ENCODE measurements around the gene FKBP3.

Gene FKBP3

GRCh38 chr14:45084946-45085346, 49.3 kb downstream of the FKBP3 start:
- TF ChIP-seq USF1 (IDR thresholded peaks at IDR 0.05) = no peak
- no peak for TF ChIP-seq YY1 (IDR thresholded peaks at IDR 0.05; ENCODE audit: low read depth)
- TF ChIP-seq RAD21 (IDR thresholded peaks at IDR 0.05; ENCODE audit: low read depth) = no peak
- no peak for TF ChIP-seq TEAD4 (IDR thresholded peaks at IDR 0.05)
- TF ChIP-seq MAX (IDR thresholded peaks at IDR 0.05) = no peak
- no peak for TF ChIP-seq REST (IDR thresholded peaks at IDR 0.05; ENCODE audit: low read depth)
- no peak for TF ChIP-seq ZBTB7A (IDR thresholded peaks at IDR 0.05; ENCODE audit: low read depth)
- TF ChIP-seq EGR1 (IDR thresholded peaks at IDR 0.05) = no peak
- TF ChIP-seq CEBPB (IDR thresholded peaks at IDR 0.05) = no peak
- no peak for TF ChIP-seq FOXM1 (IDR thresholded peaks at IDR 0.05; ENCODE audit: borderline replicate concordance, low read depth)

- TF ChIP-seq FOXM1 (IDR thresholded peaks at IDR 0.05; ENCODE audit: borderline replicate concordance, low read depth) (no peak), EP300 (IDR thresholded peaks at IDR 0.05; ENCODE audit: borderline replicate concordance) (no peak; the same call in 1 of the 2 replicates), USF1 (IDR thresholded peaks at IDR 0.05) (peak; percentile 93), TEAD4 (IDR thresholded peaks at IDR 0.05) (0 out of 2 replicates have a peak, but pooled peaks have one; percentile 8), EGR1 (IDR thresholded peaks at IDR 0.05) (peak; percentile 41; the same call in 1 of the 2 replicates), YY1 (IDR thresholded peaks at IDR 0.05; ENCODE audit: low read depth) (peak; percentile 74), REST (IDR thresholded peaks at IDR 0.05; ENCODE audit: low read depth) (no peak), MAX (IDR thresholded peaks at IDR 0.05) (peak; percentile 85), RAD21 (IDR thresholded peaks at IDR 0.05; ENCODE audit: low read depth) (no peak), NFIC (IDR thresholded peaks at IDR 0.05) (no peak; the same call in 1 of the 2 replicates), TAF1 (IDR thresholded peaks at IDR 0.05; ENCODE audit: low read depth) (peak; percentile 86), ZBTB7A (IDR thresholded peaks at IDR 0.05; ENCODE audit: low read depth) (no peak), CREB1 (IDR thresholded peaks at IDR 0.05; ENCODE audit: low read depth) (no peak), TCF12 (IDR thresholded peaks at IDR 0.05; ENCODE audit: low read depth) (no peak), CEBPB (IDR thresholded peaks at IDR 0.05) (no peak)
Measured at GRCh38 chr14:45083976-45084722, 50.1 kb downstream of the FKBP3 start, which contains the start of gene PRPF39. Gene PRPF39, plus strand, starts transcription at chr14:45084116. Its CDS starts 11,124 bp downstream, at chr14:45095240.

- TF ChIP-seq EP300 (IDR thresholded peaks at IDR 0.05; ENCODE audit: borderline replicate concordance) (no peak), ZBTB7A (IDR thresholded peaks at IDR 0.05; ENCODE audit: low read depth) (0 out of 2 replicates have a peak, but pooled peaks have one; percentile 42)
Measured at GRCh38 chr14:45083617-45083975, 50.7 kb downstream of the FKBP3 start.

GRCh38 chr14:45082420-45082819, 51.9 kb downstream of the FKBP3 start:
- TF ChIP-seq YY1 (IDR thresholded peaks at IDR 0.05; ENCODE audit: low read depth) (no peak), MAX (IDR thresholded peaks at IDR 0.05) (no peak), USF1 (IDR thresholded peaks at IDR 0.05) (no peak), NFIC (IDR thresholded peaks at IDR 0.05) (no peak)

GRCh38 chr14:45078323-45078722, 56.0 kb downstream of the FKBP3 start:
- TF ChIP-seq TEAD4 (IDR thresholded peaks at IDR 0.05) (no peak), ZBTB7A (IDR thresholded peaks at IDR 0.05; ENCODE audit: low read depth) (no peak), TAF1 (IDR thresholded peaks at IDR 0.05; ENCODE audit: low read depth) (no peak), FOXM1 (IDR thresholded peaks at IDR 0.05; ENCODE audit: borderline replicate concordance, low read depth) (no peak), USF1 (IDR thresholded peaks at IDR 0.05) (no peak), CREB1 (IDR thresholded peaks at IDR 0.05; ENCODE audit: low read depth) (no peak), YY1 (IDR thresholded peaks at IDR 0.05; ENCODE audit: low read depth) (no peak), NFIC (IDR thresholded peaks at IDR 0.05) (no peak), REST (IDR thresholded peaks at IDR 0.05; ENCODE audit: low read depth) (no peak), RAD21 (IDR thresholded peaks at IDR 0.05; ENCODE audit: low read depth) (no peak), EP300 (IDR thresholded peaks at IDR 0.05; ENCODE audit: borderline replicate concordance) (no peak), TCF12 (IDR thresholded peaks at IDR 0.05; ENCODE audit: low read depth) (no peak), CEBPB (IDR thresholded peaks at IDR 0.05) (no peak), EGR1 (IDR thresholded peaks at IDR 0.05) (no peak), MAX (IDR thresholded peaks at IDR 0.05) (no peak)

Measured in Ishikawa (cell line).